Measurements from ENCODE around the gene ULBP3.

The ULBP3 gene

DNA sequence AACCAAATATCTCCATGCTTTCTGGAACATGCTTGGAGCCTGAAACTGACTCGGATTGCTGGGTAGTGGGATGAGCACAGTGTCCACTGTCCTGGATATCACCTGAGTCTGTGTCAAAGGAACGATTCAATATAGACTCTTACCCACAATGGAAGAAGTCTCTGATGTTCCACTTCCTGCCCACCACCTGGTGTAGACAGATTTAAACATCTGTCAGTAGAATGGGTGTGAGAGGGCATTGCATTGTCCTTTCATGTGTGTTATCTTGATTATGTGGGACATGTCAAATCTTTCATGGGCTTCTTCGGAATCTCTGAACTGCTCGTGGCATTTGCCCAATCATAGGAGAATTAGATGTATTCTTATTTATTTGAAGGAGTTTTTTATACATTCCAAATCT, 20.8 kb downstream of the ULBP3 start:
- H3K4me3 ChIP-seq (ENCODE audit: low read depth, low read length), result no peak overlapping the region
- in situ Hi-C loops (cut with HindIII; ENCODE audit: low sequenced_read_pairs), result no loop called here
- DNase-seq (ENCODE audit: low read depth, low spot score), result no peak
- TF ChIP-seq, protein P1, sequence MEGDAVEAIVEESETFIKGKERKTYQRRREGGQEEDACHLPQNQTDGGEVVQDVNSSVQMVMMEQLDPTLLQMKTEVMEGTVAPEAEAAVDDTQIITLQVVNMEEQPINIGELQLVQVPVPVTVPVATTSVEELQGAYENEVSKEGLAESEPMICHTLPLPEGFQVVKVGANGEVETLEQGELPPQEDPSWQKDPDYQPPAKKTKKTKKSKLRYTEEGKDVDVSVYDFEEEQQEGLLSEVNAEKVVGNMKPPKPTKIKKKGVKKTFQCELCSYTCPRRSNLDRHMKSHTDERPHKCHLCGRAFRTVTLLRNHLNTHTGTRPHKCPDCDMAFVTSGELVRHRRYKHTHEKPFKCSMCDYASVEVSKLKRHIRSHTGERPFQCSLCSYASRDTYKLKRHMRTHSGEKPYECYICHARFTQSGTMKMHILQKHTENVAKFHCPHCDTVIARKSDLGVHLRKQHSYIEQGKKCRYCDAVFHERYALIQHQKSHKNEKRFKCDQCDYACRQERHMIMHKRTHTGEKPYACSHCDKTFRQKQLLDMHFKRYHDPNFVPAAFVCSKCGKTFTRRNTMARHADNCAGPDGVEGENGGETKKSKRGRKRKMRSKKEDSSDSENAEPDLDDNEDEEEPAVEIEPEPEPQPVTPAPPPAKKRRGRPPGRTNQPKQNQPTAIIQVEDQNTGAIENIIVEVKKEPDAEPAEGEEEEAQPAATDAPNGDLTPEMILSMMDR (IDR thresholded peaks at IDR 0.05; ENCODE audit: low read depth, low read length), result no peak

DNA sequence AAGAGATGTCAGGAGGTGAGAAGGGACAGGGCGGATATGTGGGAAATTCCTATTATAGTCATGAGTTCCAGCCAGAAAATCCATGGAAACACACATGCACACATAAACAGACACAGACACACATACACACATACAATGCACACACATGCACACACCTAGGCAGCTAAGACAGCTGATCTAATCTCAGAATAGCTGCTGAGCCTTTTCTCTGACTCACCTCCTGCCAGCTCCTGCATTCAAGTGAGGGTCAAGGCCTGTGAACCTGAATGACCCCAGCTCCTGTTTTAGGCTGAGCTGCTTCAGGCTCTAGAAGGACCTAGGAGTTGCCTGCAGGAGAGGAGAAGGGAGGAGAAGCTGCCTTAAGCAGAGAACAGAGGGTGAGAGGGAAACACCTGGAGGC, 22.0 kb downstream of the ULBP3 start:
- no peak overlapping the region for H3K4me3 ChIP-seq (ENCODE audit: low read depth, low read length)
- DNase-seq (ENCODE audit: low read depth, low spot score), result no peak
- in situ Hi-C loops (cut with HindIII; ENCODE audit: low sequenced_read_pairs), result no loop called here
- TF ChIP-seq, protein P1 (IDR thresholded peaks at IDR 0.05; ENCODE audit: low read depth, low read length), result no peak

DNA sequence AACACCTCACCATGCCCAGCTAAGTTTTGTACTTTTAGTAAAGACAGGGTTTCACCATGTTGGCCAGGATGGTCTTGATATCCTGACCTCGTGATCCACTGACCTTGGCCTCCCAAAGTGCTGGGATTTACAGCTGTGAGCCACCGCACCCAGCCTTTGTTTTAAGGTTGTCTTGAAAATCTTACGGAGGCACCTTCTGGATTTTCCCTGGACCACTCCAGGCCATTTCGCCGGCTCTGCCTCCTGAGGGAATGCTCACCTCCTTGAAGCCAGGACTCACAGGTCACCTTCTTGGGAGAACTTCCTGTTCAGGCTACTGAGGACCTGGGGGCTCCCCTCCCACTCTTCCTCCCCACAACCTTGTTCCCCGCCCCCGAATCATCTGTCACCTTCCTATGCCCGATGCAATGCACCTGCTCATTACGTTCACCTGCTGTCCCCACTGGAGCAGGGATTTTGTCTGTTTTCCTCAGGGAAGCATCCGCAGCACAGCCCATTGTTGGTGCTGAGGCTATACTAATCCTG, 24.2 kb downstream of the ULBP3 start:
- no peak for DNase-seq (ENCODE audit: low read depth, low spot score)
- in situ Hi-C loops (cut with HindIII; ENCODE audit: low sequenced_read_pairs), result no loop called here
- TF ChIP-seq, protein P1 (IDR thresholded peaks at IDR 0.05; ENCODE audit: low read depth, low read length), result no peak
- H3K4me3 ChIP-seq (ENCODE audit: low read depth, low read length), result no peak overlapping the region

DNA sequence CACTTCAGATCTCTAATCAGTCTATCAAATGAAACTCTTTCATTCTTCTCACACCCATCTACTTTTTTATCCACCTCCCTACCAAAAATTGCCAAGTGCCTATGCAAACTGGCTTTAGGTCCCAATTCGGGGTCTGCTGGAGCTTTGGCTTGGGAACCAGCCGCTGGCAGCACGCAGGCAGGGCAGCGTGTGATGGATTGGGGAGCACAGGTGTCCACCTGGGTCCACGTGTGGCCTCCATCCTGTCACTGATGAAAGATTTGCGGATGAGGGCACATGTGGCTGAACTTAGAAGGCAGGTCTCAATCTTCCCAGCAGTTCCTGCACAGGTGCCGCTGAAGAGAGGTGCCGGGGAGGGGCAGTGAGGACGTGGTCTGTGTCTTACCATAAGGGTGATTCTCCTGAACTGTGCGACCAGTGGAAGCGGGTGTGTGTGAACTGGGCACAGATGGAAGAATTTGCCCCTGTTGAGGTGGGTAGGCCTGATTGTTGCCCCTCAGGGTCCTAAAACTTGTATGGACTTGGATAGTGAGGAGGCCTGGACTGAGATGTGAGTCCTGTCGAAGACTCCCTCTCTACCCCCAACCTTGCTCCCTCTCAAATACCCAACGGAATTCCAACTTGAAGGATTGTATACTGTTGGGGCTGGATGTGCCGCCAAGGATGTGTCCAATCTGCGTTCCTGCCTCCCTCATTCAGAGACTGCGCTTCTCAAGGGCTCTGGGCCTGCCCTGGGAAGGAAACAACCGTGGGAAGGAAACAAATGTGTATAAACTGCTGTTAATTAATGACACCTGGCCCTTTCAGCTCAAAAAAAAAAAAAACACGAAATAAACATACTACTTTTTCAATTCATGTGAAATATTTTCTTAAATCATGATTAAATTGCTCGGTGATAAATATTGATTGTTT, 25.2 kb downstream of the ULBP3 start:
- no peak for DNase-seq (ENCODE audit: low read depth, low spot score)
- H3K4me3 ChIP-seq (ENCODE audit: low read depth, low read length), result no peak overlapping the region
- in situ Hi-C loops (cut with HindIII; ENCODE audit: low sequenced_read_pairs), result no loop called here

DNA sequence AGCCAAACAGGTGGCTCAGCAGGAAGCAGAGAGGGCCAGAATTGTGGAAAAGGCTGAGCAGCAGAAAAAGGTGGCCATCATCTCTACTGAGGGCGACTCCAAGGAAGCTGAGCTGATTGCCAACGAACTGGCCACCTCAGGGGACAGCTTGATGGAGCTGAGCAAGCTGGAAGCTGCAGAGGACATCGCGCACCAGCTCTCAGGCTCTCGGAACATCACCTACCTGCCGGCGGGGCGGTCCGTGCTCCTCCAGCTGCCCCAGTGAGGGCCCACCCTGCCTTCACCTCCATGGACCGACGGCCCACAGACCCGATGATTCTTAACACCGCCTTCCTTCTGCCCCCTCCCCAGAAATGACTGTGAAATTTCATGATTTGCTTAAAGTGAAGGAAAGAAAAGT, 25.8 kb downstream of the ULBP3 start:
- in situ Hi-C loops (cut with HindIII; ENCODE audit: low sequenced_read_pairs), result no loop called here
- no peak for DNase-seq (ENCODE audit: low read depth, low spot score)
- no peak overlapping the region for H3K4me3 ChIP-seq (ENCODE audit: low read depth, low read length)
- TF ChIP-seq, protein P1 (IDR thresholded peaks at IDR 0.05; ENCODE audit: low read depth, low read length), result no peak

More for the DNA sequence above, 25.2 kb downstream of the ULBP3 start:
- TF ChIP-seq, protein P1 (IDR thresholded peaks at IDR 0.05; ENCODE audit: low read depth, low read length), result no peak

DNA sequence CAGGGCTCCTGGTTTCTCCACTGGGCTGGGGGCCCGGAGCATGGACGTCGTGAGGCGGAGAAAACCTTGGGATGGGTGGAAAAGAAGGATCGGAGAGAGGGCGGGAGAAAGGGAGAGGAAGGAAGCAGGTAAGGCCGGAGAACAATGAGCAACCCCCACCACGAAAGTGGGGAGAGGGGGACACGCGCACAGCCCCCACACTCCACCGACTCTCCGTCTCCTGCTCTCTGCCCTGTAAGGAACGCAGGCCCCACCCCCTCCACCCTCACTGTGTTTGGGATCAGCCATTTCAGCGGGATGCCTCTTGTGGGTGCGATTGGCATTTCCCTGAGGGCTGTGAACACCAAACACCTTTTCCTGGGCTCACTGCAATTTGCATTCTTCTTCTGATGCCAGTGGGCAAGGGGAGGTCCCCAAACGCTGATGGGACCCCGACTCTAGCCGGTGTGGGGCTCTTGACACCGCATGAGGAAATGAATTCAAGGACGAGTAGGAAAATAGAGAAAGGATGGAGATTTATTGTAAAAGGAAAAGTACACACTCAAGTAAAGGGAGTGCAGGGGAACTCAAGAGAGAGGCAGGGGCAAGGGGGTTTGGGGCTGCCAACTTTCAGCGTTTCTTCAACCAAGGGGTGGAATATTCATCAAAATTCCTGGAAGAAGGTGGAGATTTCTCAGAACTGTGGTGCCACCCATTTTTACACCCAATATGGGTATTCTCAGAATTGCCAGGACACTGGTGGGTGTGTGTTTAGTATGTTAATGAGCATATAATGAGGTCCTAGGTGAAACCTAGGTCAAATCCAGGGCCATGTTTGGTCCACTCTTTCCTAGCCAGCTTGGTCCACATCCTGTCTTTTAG, 30.5 kb downstream of the ULBP3 start:
- TF ChIP-seq, protein P1 (IDR thresholded peaks at IDR 0.05; ENCODE audit: low read depth, low read length), result no peak
- H3K4me3 ChIP-seq (ENCODE audit: low read depth, low read length), result no peak overlapping the region
- in situ Hi-C loops (cut with HindIII; ENCODE audit: low sequenced_read_pairs), result no loop called here
- no peak for DNase-seq (ENCODE audit: low read depth, low spot score)

Measured in astrocyte of the spinal cord (primary cell).